OCI-M2 (cell line): ENCODE results near the gene F12.

Source experiments
- DNase-seq: peaks from one replicate; lab custom pipeline; 2025; ENCODE audit not compliant: unreplicated experiment; lab: John Stamatoyannopoulos, UW

Gene F12

DNA sequence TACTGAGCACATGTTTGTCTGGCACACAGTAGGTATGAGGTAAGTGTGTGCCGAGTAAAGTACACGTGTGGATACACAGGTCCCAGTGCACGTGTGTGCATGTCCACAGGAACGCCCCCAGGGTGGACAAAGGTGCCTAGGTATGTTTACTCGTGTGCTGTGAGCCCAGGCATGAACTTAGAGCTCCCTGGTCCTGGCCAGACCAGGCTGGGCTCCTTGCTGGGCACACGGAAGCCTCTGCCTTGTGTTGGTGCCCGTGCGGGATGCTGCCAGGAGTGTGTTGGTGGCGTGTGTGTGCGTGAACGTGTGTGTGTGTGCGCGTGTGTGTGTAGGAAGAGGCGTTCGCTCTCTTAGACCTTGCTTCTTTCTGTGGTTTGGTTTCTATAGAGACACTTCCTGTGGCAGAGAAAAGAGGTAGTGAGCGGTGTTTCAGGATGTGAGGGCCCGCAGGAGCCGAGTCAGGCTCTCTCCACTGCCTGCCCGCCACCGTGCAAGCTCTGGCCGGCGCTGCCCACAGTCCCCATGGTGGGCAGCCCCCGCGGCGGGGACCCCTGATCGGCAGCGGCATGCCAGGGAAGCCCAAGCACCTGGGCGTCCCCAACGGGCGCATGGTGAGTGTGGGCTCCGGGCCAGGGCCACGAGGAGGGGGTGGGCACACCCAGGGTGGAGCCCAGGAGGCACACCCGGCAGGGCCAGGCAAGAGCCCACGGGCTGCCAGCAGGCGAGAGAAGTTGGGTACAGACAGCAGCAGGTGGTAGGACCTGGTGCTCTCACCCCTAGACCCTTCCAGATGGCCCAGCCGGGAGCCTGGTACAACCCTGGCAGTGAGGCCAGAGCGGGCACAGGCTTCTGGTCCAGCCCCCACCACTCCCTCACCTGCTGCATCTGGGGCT is 51.7 kb downstream of the F12 start, which contains the start of gene RGS14:
RGS14 (plus strand) TSS at position 466 of the 893 bp plus-strand sequence; CDS start at position 567, 101 bp downstream.
- DNase-seq = no peak

DNA sequence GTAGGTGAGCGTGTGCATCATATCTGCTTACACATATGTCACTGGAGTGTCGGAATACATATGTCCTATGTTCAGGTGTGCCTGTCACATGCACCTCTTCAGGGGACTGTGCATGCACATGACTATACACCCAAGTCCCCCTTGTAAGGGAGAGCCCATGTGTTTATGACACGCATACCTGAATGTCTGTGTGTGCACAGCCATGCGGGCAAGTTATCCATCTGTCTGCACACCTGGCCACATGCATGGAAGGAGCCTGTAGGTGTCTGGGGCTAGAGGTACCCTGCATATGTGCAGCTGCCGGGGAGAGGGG is 52.3 kb downstream of the F12 start:
- DNase-seq = no peak

DNA sequence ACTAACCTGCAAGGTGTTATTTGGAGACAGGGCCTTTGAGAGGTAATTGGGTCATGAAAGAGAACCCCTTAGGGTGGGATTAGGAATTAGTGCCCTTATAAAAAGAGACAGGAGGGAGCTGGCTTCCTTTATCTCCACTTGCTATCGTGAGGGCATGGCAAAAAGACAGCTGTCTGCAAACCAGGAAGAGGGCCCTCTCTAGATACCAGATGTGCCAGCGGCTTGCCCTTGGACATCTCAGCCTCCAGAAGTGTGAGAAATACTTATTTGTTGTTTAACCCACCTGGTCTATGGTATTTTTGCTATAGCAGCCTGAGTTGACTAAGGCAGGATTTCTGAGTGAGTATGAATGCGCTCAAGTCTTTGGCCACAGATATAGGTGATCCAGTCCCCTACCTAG is 52.6 kb downstream of the F12 start:
- no peak for DNase-seq

DNA sequence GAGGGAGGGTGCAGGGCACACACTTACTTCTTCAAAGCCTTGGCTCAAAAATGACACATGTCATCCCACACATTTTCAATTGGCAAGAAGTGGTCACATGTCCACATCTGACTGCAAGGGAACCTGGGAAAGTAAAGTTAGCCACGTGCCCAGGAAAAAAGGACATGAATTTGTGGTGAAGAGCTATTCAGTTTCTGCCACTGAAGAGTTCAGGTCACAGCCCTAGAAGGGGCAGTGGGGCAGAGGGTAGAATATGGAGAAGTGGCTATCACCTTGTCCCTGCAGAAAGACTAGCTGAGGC is 53.5 kb downstream of the F12 start:
- no peak for DNase-seq

- no peak for DNase-seq
Measured at GRCh38 chr5:177355162-177355867, 54.0 kb downstream of the F12 start.

- DNase-seq = no peak
Measured at GRCh38 chr5:177354711-177355110, 54.7 kb downstream of the F12 start.

DNA sequence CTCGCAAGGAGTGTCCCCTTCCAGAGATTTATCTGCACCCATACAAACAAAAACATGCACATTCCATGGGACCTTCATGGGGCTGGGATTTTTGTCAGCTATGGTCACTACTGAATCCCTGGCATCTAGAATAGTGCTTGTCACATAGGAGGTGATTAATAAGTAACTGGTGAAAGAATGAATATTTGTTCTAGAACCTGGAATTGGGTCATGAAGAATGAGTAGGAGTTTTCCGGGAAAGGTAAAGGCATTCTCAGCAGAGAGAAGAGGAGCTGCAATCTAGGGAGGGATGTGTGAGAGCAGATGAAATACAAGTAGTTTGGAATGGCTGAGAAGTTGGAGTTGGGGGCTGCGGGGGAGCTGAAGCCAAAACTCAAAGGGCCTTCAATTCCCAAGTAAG is 55.1 kb downstream of the F12 start:
- no peak for DNase-seq

DNA sequence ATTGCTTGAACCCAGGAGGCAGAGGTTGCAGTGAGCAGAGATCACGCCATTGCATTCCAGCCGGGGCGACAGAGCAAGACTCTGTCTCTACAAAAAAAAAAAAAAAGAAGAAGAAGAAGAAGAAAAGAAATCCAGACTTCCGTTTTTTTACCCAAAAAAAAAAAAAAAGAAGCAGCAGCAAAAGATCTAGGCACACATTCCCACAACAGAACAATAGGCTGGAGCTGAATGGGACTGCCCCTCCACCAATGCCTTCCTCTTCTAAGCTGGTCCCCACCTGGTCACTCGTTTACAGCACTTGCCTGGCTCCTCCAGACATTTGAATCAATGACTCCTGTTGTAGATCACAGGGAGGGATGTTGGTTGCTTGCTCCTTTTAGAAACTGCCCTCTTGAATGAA is 56.3 kb downstream of the F12 start:
- no peak for DNase-seq
